Esophagus muscularis mucosa (tissue), 4 donors: ENCODE results near the gene PLEKHG4B.

Experiments
- EP300 ChIP-seq: sonication (generic); formaldehyde crosslinking; IDR thresholded peaks from one replicate; pipeline ENCODE4 v1.6.1; 2017; ENCODE audit warnings: antibody characterized with exemption
- POLR2A ChIP-seq: fragments of 450-650 bp; IDR thresholded peaks from one replicate; pipeline ENCODE4 v1.6.1; 2017; ENCODE audit warnings: antibody characterized with exemption, moderate library complexity, mild to moderate bottlenecking, low read depth
- POLR2AphosphoS5 ChIP-seq, 2 donors: sonication (generic); formaldehyde crosslinking; IDR thresholded peaks; one replicate each; pipeline ENCODE4 v1.6.1; 2017; ENCODE audit warnings: antibody characterized with exemption in 2 of 2
- TF ChIP-seq, protein P1 (sequence below), 3 experiments: fragments of 200-600 bp in 2 of 3; fragments of 450-650 bp in 1 of 3; sonication (generic) in 2 of 3; IDR thresholded peaks; one replicate each; pipeline ENCODE4 v1.5.1; 2017 to 2019; ENCODE audit warnings: antibody characterized with exemption in 3 of 3, mild to moderate bottlenecking in 2 of 3, moderate library complexity in 1 of 3

DNA sequence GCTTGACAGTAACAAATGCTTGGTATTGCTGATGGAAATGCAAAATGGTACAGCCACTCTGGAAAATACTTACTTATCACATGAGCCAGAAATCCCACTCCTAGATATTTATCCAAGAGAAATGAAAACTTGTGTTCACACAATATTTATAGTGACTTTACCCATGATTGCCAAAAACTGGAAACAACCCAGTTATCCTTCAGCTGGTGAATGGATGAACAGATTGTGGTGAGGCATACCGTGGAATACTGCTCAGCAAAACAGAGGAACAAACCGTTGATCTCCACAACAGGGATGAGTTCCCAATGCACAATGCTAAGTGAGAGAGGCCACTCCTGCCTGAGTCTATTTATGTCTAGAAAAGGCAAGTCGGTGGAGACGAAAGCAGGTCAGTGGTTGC is 58.8 kb downstream of the PLEKHG4B start:
- TF ChIP-seq, protein P1, sequence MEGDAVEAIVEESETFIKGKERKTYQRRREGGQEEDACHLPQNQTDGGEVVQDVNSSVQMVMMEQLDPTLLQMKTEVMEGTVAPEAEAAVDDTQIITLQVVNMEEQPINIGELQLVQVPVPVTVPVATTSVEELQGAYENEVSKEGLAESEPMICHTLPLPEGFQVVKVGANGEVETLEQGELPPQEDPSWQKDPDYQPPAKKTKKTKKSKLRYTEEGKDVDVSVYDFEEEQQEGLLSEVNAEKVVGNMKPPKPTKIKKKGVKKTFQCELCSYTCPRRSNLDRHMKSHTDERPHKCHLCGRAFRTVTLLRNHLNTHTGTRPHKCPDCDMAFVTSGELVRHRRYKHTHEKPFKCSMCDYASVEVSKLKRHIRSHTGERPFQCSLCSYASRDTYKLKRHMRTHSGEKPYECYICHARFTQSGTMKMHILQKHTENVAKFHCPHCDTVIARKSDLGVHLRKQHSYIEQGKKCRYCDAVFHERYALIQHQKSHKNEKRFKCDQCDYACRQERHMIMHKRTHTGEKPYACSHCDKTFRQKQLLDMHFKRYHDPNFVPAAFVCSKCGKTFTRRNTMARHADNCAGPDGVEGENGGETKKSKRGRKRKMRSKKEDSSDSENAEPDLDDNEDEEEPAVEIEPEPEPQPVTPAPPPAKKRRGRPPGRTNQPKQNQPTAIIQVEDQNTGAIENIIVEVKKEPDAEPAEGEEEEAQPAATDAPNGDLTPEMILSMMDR (IDR thresholded peaks at IDR 0.05), result no peak
- no peak for TF ChIP-seq POLR2AphosphoS5 (IDR thresholded peaks at IDR 0.05)
- no peak for TF ChIP-seq POLR2A
- TF ChIP-seq EP300, result no peak
